ENCODE results near the gene CIDEB. TPM values are rescaled to one million over a fixed set of nuclear protein-coding genes. Genes with fewer than 3 reads are reported as not detected.

Gene CIDEB
- total and polyA plus RNA-seq, 8 donors: 6.3 to 15.0 (median 9.6) TPM

GRCh38 chr14:24262821-24263733, 44.7 kb downstream of the CIDEB start, which contains the start of gene TGM1:
TSS of gene TGM1 (minus strand) at chr14:24263177. CDS start at chr14:24262352, 825 bp downstream.
- H3K9me3 ChIP-seq: no peaks in the 10 kb centered on the region
- peak in 1 of 6 donors; percentile 48 for DNase-seq
- intact Hi-C loops (cut with DNase I): no loop called here
- ATAC-seq: no peak
- H3K27me3 ChIP-seq: no peaks in the 10 kb centered on the region
- no peak for FAIRE-seq
- H3K36me3 ChIP-seq: peaks cover 0 to 18% (median 0%) of the 10 kb centered on the region in 3 donors
- H3K27ac ChIP-seq: no peak within 1 kb of the TSS
- H3K4me3 ChIP-seq: no peak within 1 kb of the TSS
- no peak for TF ChIP-seq CTCF (IDR thresholded peaks at IDR 0.05)
- WGBS, 2 donors: 53 to 68% methylated on average over 13 to 14 of the region's 14 CpGs
- no peaks in the 10 kb centered on the region for H3K4me1 ChIP-seq

- no peak for ATAC-seq
- Histone ChIP-seq H3K36me3 (peaks cover 0 to 9% (median 0%) of the 10 kb centered on the region in 3 donors), H3K27ac (no peak overlapping the region), H3K27me3 (no peaks in the 10 kb centered on the region), H3K9me3 (no peaks in the 10 kb centered on the region), H3K4me3 (no peak overlapping the region), H3K4me1 (no peaks in the 10 kb centered on the region)
- intact Hi-C loops (cut with DNase I): no loop called here
- peak in 1 of 6 donors; percentile 32 for DNase-seq
- 88 to 90% methylated on average over 19 of the region's 19 CpGs for WGBS, 2 donors
- no peak for FAIRE-seq
- TF ChIP-seq CTCF (IDR thresholded peaks at IDR 0.05): no peak
Observed at GRCh38 chr14:24261969-24262327, 45.8 kb downstream of the CIDEB start.

GRCh38 chr14:24261256-24261968, 46.4 kb downstream of the CIDEB start:
- Histone ChIP-seq H3K36me3 (peaks cover 0 to 3% (median 0%) of the 10 kb centered on the region in 3 donors), H3K9me3 (no peaks in the 10 kb centered on the region), H3K4me1 (no peaks in the 10 kb centered on the region), H3K4me3 (no peak overlapping the region), H3K27ac (no peak overlapping the region), H3K27me3 (no peaks in the 10 kb centered on the region)
- intact Hi-C loops (cut with DNase I): no loop called here
- no peak for TF ChIP-seq CTCF (IDR thresholded peaks at IDR 0.05)
- 89 to 95% methylated on average over 20 of the region's 20 CpGs for WGBS, 2 donors
- FAIRE-seq (no peak), ATAC-seq (no peak), DNase-seq (peak in 1 of 6 donors; percentile 33)

- Histone ChIP-seq H3K27ac (peak overlapping the region in 1 of 4 donors; percentile 78), H3K4me3 (no peak overlapping the region), H3K4me1 (no peaks in the 10 kb centered on the region), H3K27me3 (no peaks in the 10 kb centered on the region), H3K36me3 (no peaks in the 10 kb centered on the region), H3K9me3 (no peaks in the 10 kb centered on the region)
- ATAC-seq (no peak), DNase-seq (peak in 1 of 6 donors; percentile 33), FAIRE-seq (no peak)
- no peak for TF ChIP-seq CTCF (IDR thresholded peaks at IDR 0.05)
- WGBS, 2 donors: 75 to 83% methylated on average over 4 of the region's 4 CpGs
- intact Hi-C loops (cut with DNase I): no loop called here
Observed at GRCh38 chr14:24260780-24261157, 47.0 kb downstream of the CIDEB start.
